ENCODE measurements around the gene ARHGEF26. TPM values are rescaled to one million over a fixed set of nuclear protein-coding genes. Genes with fewer than 3 reads are reported as not detected.

The ARHGEF26 gene
- total and polyA plus RNA-seq, 2 experiments from 2014 or later: 9.4 to 16.9 TPM

DNA sequence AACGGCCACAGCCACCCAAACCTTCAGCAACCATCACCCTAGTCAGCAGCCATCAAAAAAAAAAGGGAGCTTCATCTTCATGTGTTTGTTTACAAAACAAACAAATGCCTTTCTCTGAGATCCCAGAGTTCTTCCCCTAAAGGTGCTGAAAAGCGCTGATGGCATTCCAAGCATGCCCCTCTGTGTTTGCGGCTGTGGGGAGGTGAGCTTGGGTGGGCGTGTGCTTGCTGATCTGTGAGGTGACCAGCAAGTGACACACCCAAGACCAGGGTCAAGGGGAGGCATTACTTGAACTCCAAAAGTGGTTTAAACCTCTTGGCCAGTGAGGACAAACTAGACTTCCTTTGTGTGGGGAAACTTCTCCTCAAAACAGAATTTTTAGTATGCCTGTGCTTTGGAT, 121.6 kb downstream of the ARHGEF26 start:
- H3K27me3 Mint-ChIP-seq (ENCODE audit: insufficient read depth, low read depth, poor library complexity): peaks cover 2% of the 10 kb centered on the region
- H3K27ac Mint-ChIP-seq: no peak overlapping the region
- H3K36me3 ChIP-seq (ENCODE audit: insufficient read depth): no peaks in the 10 kb centered on the region
- ATAC-seq (peak; percentile 91), DNase-seq (ENCODE audit: low spot score) (peak; percentile 80)
- no peaks in the 10 kb centered on the region for H3F3A ChIP-seq (replicated peaks; ENCODE audit: low read depth)
- no peaks in the 10 kb centered on the region for H3K79me2 ChIP-seq (replicated peaks; ENCODE audit: insufficient read depth)
- no peak overlapping the region; the same call in 1 of the 2 replicates for H3K4me2 ChIP-seq
- peaks cover 7% of the 10 kb centered on the region for H3K4me1 ChIP-seq (ENCODE audit: insufficient read depth)
- H3K4me3 Mint-ChIP-seq: no peak overlapping the region
- H3K9me2 ChIP-seq (ENCODE audit: insufficient read depth): peaks cover 6% of the 10 kb centered on the region; the same call in 1 of the 2 replicates
- no peak overlapping the region for H3K4me3 ChIP-seq
- no peaks in the 10 kb centered on the region for H3K9me3 Mint-ChIP-seq
- peaks cover 9% of the 10 kb centered on the region; the same call in 1 of the 3 replicates for H3K36me3 Mint-ChIP-seq (ENCODE audit: low read depth)
- peaks cover 8% of the 10 kb centered on the region for H3K4me1 Mint-ChIP-seq
- H3K27ac ChIP-seq (ENCODE audit: low read depth): peak overlapping the region; percentile 61; the same call in 1 of the 2 replicates
- no peak overlapping the region for H2AFZ ChIP-seq
- no peaks in the 10 kb centered on the region for H4K20me1 ChIP-seq (replicated peaks; ENCODE audit: insufficient read depth)
- H3K27me3 ChIP-seq (ENCODE audit: insufficient read depth): no peaks in the 10 kb centered on the region
- TF ChIP-seq, protein P1, sequence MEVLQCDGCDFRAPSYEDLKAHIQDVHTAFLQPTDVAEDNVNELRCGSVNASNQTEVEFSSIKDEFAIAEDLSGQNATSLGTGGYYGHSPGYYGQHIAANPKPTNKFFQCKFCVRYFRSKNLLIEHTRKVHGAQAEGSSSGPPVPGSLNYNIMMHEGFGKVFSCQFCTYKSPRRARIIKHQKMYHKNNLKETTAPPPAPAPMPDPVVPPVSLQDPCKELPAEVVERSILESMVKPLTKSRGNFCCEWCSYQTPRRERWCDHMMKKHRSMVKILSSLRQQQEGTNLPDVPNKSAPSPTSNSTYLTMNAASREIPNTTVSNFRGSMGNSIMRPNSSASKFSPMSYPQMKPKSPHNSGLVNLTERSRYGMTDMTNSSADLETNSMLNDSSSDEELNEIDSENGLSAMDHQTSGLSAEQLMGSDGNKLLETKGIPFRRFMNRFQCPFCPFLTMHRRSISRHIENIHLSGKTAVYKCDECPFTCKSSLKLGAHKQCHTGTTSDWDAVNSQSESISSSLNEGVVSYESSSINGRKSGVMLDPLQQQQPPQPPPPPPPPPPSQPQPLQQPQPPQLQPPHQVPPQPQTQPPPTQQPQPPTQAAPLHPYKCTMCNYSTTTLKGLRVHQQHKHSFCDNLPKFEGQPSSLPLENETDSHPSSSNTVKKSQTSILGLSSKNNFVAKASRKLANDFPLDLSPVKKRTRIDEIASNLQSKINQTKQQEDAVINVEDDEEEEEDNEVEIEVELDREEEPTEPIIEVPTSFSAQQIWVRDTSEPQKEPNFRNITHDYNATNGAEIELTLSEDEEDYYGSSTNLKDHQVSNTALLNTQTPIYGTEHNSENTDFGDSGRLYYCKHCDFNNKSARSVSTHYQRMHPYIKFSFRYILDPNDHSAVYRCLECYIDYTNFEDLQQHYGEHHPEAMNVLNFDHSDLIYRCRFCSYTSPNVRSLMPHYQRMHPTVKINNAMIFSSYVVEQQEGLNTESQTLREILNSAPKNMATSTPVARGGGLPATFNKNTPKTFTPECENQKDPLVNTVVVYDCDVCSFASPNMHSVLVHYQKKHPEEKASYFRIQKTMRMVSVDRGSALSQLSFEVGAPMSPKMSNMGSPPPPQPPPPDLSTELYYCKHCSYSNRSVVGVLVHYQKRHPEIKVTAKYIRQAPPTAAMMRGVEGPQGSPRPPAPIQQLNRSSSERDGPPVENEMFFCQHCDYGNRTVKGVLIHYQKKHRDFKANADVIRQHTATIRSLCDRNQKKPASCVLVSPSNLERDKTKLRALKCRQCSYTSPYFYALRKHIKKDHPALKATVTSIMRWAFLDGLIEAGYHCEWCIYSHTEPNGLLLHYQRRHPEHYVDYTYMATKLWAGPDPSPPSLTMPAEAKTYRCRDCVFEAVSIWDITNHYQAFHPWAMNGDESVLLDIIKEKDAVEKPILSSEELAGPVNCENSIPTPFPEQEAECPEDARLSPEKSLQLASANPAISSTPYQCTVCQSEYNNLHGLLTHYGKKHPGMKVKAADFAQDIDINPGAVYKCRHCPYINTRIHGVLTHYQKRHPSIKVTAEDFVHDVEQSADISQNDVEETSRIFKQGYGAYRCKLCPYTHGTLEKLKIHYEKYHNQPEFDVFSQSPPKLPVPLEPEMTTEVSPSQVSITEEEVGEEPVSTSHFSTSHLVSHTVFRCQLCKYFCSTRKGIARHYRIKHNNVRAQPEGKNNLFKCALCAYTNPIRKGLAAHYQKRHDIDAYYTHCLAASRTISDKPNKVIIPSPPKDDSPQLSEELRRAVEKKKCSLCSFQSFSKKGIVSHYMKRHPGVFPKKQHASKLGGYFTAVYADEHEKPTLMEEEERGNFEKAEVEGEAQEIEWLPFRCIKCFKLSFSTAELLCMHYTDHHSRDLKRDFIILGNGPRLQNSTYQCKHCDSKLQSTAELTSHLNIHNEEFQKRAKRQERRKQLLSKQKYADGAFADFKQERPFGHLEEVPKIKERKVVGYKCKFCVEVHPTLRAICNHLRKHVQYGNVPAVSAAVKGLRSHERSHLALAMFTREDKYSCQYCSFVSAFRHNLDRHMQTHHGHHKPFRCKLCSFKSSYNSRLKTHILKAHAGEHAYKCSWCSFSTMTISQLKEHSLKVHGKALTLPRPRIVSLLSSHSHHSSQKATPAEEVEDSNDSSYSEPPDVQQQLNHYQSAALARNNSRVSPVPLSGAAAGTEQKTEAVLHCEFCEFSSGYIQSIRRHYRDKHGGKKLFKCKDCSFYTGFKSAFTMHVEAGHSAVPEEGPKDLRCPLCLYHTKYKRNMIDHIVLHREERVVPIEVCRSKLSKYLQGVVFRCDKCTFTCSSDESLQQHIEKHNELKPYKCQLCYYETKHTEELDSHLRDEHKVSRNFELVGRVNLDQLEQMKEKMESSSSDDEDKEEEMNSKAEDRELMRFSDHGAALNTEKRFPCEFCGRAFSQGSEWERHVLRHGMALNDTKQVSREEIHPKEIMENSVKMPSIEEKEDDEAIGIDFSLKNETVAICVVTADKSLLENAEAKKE (CRISPR knock-in tag; IDR thresholded peaks at IDR 0.05): no peak
- TF ChIP-seq, protein P2, sequence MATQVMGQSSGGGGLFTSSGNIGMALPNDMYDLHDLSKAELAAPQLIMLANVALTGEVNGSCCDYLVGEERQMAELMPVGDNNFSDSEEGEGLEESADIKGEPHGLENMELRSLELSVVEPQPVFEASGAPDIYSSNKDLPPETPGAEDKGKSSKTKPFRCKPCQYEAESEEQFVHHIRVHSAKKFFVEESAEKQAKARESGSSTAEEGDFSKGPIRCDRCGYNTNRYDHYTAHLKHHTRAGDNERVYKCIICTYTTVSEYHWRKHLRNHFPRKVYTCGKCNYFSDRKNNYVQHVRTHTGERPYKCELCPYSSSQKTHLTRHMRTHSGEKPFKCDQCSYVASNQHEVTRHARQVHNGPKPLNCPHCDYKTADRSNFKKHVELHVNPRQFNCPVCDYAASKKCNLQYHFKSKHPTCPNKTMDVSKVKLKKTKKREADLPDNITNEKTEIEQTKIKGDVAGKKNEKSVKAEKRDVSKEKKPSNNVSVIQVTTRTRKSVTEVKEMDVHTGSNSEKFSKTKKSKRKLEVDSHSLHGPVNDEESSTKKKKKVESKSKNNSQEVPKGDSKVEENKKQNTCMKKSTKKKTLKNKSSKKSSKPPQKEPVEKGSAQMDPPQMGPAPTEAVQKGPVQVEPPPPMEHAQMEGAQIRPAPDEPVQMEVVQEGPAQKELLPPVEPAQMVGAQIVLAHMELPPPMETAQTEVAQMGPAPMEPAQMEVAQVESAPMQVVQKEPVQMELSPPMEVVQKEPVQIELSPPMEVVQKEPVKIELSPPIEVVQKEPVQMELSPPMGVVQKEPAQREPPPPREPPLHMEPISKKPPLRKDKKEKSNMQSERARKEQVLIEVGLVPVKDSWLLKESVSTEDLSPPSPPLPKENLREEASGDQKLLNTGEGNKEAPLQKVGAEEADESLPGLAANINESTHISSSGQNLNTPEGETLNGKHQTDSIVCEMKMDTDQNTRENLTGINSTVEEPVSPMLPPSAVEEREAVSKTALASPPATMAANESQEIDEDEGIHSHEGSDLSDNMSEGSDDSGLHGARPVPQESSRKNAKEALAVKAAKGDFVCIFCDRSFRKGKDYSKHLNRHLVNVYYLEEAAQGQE (IDR thresholded peaks at IDR 0.05; ENCODE audit: unreplicated experiment): no peak
- no peak for TF ChIP-seq JUNB (IDR thresholded peaks at IDR 0.05; ENCODE audit: unreplicated experiment)
- TF ChIP-seq CREB1 (CRISPR knock-in tag; IDR thresholded peaks at IDR 0.05; ENCODE audit: low read depth): no peak
- TF ChIP-seq, protein P3, sequence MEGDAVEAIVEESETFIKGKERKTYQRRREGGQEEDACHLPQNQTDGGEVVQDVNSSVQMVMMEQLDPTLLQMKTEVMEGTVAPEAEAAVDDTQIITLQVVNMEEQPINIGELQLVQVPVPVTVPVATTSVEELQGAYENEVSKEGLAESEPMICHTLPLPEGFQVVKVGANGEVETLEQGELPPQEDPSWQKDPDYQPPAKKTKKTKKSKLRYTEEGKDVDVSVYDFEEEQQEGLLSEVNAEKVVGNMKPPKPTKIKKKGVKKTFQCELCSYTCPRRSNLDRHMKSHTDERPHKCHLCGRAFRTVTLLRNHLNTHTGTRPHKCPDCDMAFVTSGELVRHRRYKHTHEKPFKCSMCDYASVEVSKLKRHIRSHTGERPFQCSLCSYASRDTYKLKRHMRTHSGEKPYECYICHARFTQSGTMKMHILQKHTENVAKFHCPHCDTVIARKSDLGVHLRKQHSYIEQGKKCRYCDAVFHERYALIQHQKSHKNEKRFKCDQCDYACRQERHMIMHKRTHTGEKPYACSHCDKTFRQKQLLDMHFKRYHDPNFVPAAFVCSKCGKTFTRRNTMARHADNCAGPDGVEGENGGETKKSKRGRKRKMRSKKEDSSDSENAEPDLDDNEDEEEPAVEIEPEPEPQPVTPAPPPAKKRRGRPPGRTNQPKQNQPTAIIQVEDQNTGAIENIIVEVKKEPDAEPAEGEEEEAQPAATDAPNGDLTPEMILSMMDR (conservative IDR thresholded peaks at IDR 0.05; ENCODE audit: low read depth in 2 of 2): no peak
- TF ChIP-seq POLR2AphosphoS5 (IDR thresholded peaks at IDR 0.05; ENCODE audit: low read depth): no peak
- TF ChIP-seq ZNF114 (CRISPR knock-in tag; IDR thresholded peaks at IDR 0.05): no peak
- TF ChIP-seq EZH2 (IDR thresholded peaks at IDR 0.05; ENCODE audit: low read depth, unreplicated experiment): no peak
- TF ChIP-seq ZNF331 (CRISPR knock-in tag; IDR thresholded peaks at IDR 0.05; ENCODE audit: low read depth): no peak
- no peak for TF ChIP-seq NANOG (IDR thresholded peaks at IDR 0.05; ENCODE audit: borderline replicate concordance)
- TF ChIP-seq, protein P4, sequence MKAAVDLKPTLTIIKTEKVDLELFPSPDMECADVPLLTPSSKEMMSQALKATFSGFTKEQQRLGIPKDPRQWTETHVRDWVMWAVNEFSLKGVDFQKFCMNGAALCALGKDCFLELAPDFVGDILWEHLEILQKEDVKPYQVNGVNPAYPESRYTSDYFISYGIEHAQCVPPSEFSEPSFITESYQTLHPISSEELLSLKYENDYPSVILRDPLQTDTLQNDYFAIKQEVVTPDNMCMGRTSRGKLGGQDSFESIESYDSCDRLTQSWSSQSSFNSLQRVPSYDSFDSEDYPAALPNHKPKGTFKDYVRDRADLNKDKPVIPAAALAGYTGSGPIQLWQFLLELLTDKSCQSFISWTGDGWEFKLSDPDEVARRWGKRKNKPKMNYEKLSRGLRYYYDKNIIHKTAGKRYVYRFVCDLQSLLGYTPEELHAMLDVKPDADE (IDR thresholded peaks at IDR 0.05): no peak
- no peak for TF ChIP-seq STAT1 (IDR thresholded peaks at IDR 0.05; ENCODE audit: unreplicated experiment)
- no peak for TF ChIP-seq EZH2phosphoT487 (IDR thresholded peaks at IDR 0.05; ENCODE audit: unreplicated experiment)

Measured in GM23338 (cell line).